HepG2 (cell line): ENCODE data around the gene NOX3. TPM values are rescaled to one million over a fixed set of nuclear protein-coding genes. Genes with fewer than 3 reads are reported as not detected.

Experiments
- ADNP ChIP-seq: sonication (generic); formaldehyde crosslinking; IDR thresholded peaks from 2 replicates; pipeline ENCODE4 v1.4.0; 2020; ENCODE audit warnings: missing genetic modification reagents
- AHR ChIP-seq: IDR thresholded peaks from 2 replicates; pipeline ENCODE4 v1.6.1; 2018; ENCODE audit warnings: missing genetic modification reagents, missing compliant biosample characterization
- ARID3A ChIP-seq: IDR thresholded peaks from 2 replicates; pipeline ENCODE4 v1.6.1; 2012; ENCODE audit warnings: low read depth, low read length, improper control_type of control experiment
- ATF7 ChIP-seq, 2 experiments: fragments of 450-650 bp in 1 of 2; sonication (generic) in 1 of 2; formaldehyde crosslinking in 1 of 2; IDR thresholded peaks; 2 replicates each; pipeline versions ENCODE4 v1.4.0 to v1.6.1; 2016 to 2020; ENCODE audit warnings: antibody characterized with exemption in 1 of 2, mild to moderate bottlenecking in 1 of 2, missing genetic modification reagents in 1 of 2
- BRD4 ChIP-seq: sonication (generic); formaldehyde crosslinking; IDR thresholded peaks from 2 replicates; pipeline ENCODE4 v1.4.0; 2020; ENCODE audit warnings: missing genetic modification reagents
- CERS6 ChIP-seq: sonication (generic); formaldehyde crosslinking; IDR thresholded peaks from 2 replicates; pipeline ENCODE4 v1.5.0; 2020; ENCODE audit warnings: missing genetic modification reagents
- FOXA3 ChIP-seq: IDR thresholded peaks from 2 replicates; pipeline ENCODE4 v1.6.1; 2016; ENCODE audit warnings: missing genetic modification reagents, missing compliant biosample characterization
- LBX2 ChIP-seq: sonication (generic); formaldehyde crosslinking; IDR thresholded peaks from 2 replicates; pipeline ENCODE4 v1.5.0; 2020; ENCODE audit warnings: missing genetic modification reagents, mild to moderate bottlenecking, borderline replicate concordance
- NPAS2 ChIP-seq: sonication (generic); formaldehyde crosslinking; IDR thresholded peaks from 2 replicates; pipeline ENCODE4 v1.8.0; 2022; ENCODE audit warnings: mild to moderate bottlenecking, missing genetic modification reagents, borderline replicate concordance
- SALL2 ChIP-seq: sonication (generic); formaldehyde crosslinking; IDR thresholded peaks from 2 replicates; pipeline ENCODE4 v1.8.1; 2023; ENCODE audit warnings: mild to moderate bottlenecking, missing genetic modification reagents, inconsistent platforms
- SKI ChIP-seq: fragments of 450-650 bp; IDR thresholded peaks from one replicate; pipeline ENCODE4 v1.6.1; 2018; ENCODE audit warnings: mild to moderate bottlenecking; ENCODE audit not compliant: partially characterized antibody
- ZBTB1 ChIP-seq: sonication (generic); formaldehyde crosslinking; IDR thresholded peaks from 2 replicates; pipeline ENCODE4 v1.4.0; 2020; ENCODE audit warnings: missing genetic modification reagents, borderline replicate concordance
- ZBTB39 ChIP-seq: sonication (generic); formaldehyde crosslinking; IDR thresholded peaks from 2 replicates; pipeline ENCODE4 v1.5.0; 2020; ENCODE audit warnings: missing genetic modification reagents
- ZFP41 ChIP-seq: sonication (generic); formaldehyde crosslinking; IDR thresholded peaks from 2 replicates; pipeline ENCODE4 v1.4.0; 2020; ENCODE audit warnings: mild to moderate bottlenecking, missing genetic modification reagents, borderline replicate concordance
- ZNF230 ChIP-seq: sonication (generic); formaldehyde crosslinking; IDR thresholded peaks from 2 replicates; pipeline ENCODE4 v1.4.0; 2020; ENCODE audit warnings: mild to moderate bottlenecking, missing genetic modification reagents
- ZNF281 ChIP-seq: sonication (generic); formaldehyde crosslinking; IDR thresholded peaks from 2 replicates; pipeline ENCODE4 v1.4.0; 2020; ENCODE audit warnings: missing genetic modification reagents, borderline replicate concordance
- ZNF326 ChIP-seq: sonication (generic); formaldehyde crosslinking; IDR thresholded peaks from 2 replicates; pipeline ENCODE4 v1.4.0; 2020; ENCODE audit warnings: missing genetic modification reagents, borderline replicate concordance
- ZNF331 ChIP-seq: sonication (generic); formaldehyde crosslinking; IDR thresholded peaks from 2 replicates; pipeline ENCODE4 v1.4.0; 2020; ENCODE audit warnings: missing genetic modification reagents
- ZNF432 ChIP-seq: sonication (generic); formaldehyde crosslinking; IDR thresholded peaks from 2 replicates; pipeline ENCODE4 v1.5.0; 2020; ENCODE audit warnings: missing genetic modification reagents, mild to moderate bottlenecking, borderline replicate concordance
- ZNF451 ChIP-seq: sonication (generic); formaldehyde crosslinking; IDR thresholded peaks from 2 replicates; pipeline ENCODE4 v1.5.0; 2020; ENCODE audit warnings: mild to moderate bottlenecking, missing genetic modification reagents
- ZNF510 ChIP-seq: sonication (generic); formaldehyde crosslinking; IDR thresholded peaks from 2 replicates; pipeline ENCODE4 v1.4.0; 2020; ENCODE audit warnings: low read depth, mild to moderate bottlenecking, missing genetic modification reagents
- ZNF564 ChIP-seq: sonication (generic); formaldehyde crosslinking; IDR thresholded peaks from 2 replicates; pipeline ENCODE4 v1.8.1; 2023; ENCODE audit warnings: mild to moderate bottlenecking, missing genetic modification reagents
- ZNF781 ChIP-seq: sonication (generic); formaldehyde crosslinking; IDR thresholded peaks from 2 replicates; pipeline ENCODE4 v1.5.1; 2020; ENCODE audit warnings: borderline replicate concordance, mild to moderate bottlenecking, missing genetic modification reagents; ENCODE audit errors: not compliant biosample characterization
- ZNF816 ChIP-seq: sonication (generic); formaldehyde crosslinking; IDR thresholded peaks from 2 replicates; pipeline ENCODE4 v1.8.0; 2022; ENCODE audit warnings: missing genetic modification reagents, mild to moderate bottlenecking, borderline replicate concordance
- polyA plus RNA-seq, 8 experiments: library from polyadenylated mRNA; depleted of rRNA in 3 of 8; stranded (reverse) in 7 of 8; unstranded in 1 of 8; fragments of >200 nt; fragmentation: Illumina TruSeq in 4 of 8; extraction: Trizol in 4 of 8; gene quantifications; 2 replicates each; pipeline versions ENCODE4 v1.2.1 to v1.2.3, GENCODE V29; 2011 to 2016; ENCODE audit warnings: low read depth in 4 of 8, missing spikeins in 1 of 8, mixed read lengths in 1 of 8; ENCODE audit not compliant: insufficient read depth in 1 of 8
- total RNA-seq, 5 experiments: library from RNA; depleted of rRNA; stranded (reverse); fragments of >200 nt; fragmentation: Illumina TruSeq; extraction: Trizol; gene quantifications; 2 replicates each; pipeline ENCODE4 v1.2.3, GENCODE V29; 2016; ENCODE audit warnings: low read depth in 1 of 5

NOX3 gene
- total and polyA plus RNA-seq, 2 of the 13 experiments (the other 11 are each of a cell fraction or from before 2014, with no cell fraction given) = 0.09 to 0.18 TPM

- no peak for TF ChIP-seq ATF7 (IDR thresholded peaks at IDR 0.05)
- TF ChIP-seq ATF7 (CRISPR knock-in tag; IDR thresholded peaks at IDR 0.05) = no peak
- peak; percentile 59 for TF ChIP-seq ZNF331 (CRISPR knock-in tag)
- no peak for TF ChIP-seq SALL2 (CRISPR knock-in tag)
- no peak for TF ChIP-seq ZNF432 (CRISPR knock-in tag)
- TF ChIP-seq ZBTB39 (CRISPR knock-in tag) = no peak
- TF ChIP-seq ZNF510 (CRISPR knock-in tag) = no peak
- no peak for TF ChIP-seq ZNF281
- peak; percentile 82; the same call in 1 of the 2 replicates for TF ChIP-seq BRD4
- TF ChIP-seq ZFP41 (CRISPR knock-in tag) = no peak
- no peak for TF ChIP-seq ZNF326 (CRISPR knock-in tag)
- no peak for TF ChIP-seq ZNF781 (CRISPR knock-in tag)
- 0 out of 2 replicates have a peak, but pooled peaks have one; percentile 34 for TF ChIP-seq ZNF816 (CRISPR knock-in tag)
- TF ChIP-seq ZBTB1 (CRISPR knock-in tag) = no peak
- no peak for TF ChIP-seq FOXA3 (CRISPR knock-in tag)
- no peak for TF ChIP-seq LBX2 (CRISPR knock-in tag)
- TF ChIP-seq ZNF564 = no peak
- TF ChIP-seq ZNF230 (CRISPR knock-in tag) = no peak
- no peak for TF ChIP-seq NPAS2 (CRISPR knock-in tag)
- no peak for TF ChIP-seq ARID3A
- TF ChIP-seq SKI = no peak
- no peak for TF ChIP-seq AHR (CRISPR knock-in tag)
- no peak for TF ChIP-seq ADNP (CRISPR knock-in tag)
- no peak for TF ChIP-seq ZNF451 (CRISPR knock-in tag)
- TF ChIP-seq CERS6 = no peak
Measured at GRCh38 chr6:155485756-155486155, 30.1 kb upstream of the NOX3 start (continued).
